Effector CD8-positive, alpha-beta T cell (primary cell): Measurements from ENCODE around the gene PIM3.
A peak's percentile ranks its signal among the peaks of the same experiment; 100 is the strongest.

Source experiments
- DNase-seq: peaks from one replicate; lab custom pipeline; 2025; lab: John Stamatoyannopoulos, UW

PIM3 gene

GRCh38 chr22:49943405-49943765, 17.2 kb upstream of the PIM3 start:
- no peak for DNase-seq

- no peak for DNase-seq
Observed at GRCh38 chr22:49943771-49944398, 16.7 kb upstream of the PIM3 start.

- DNase-seq, result no peak
Observed at GRCh38 chr22:49944399-49944891, 16.1 kb upstream of the PIM3 start.

- DNase-seq, result peak; percentile 71
Observed at GRCh38 chr22:49945042-49945794, 15.4 kb upstream of the PIM3 start.

- no peak for DNase-seq
Observed at GRCh38 chr22:49946612-49947295, 13.8 kb upstream of the PIM3 start.

GRCh38 chr22:49947296-49947622, 13.3 kb upstream of the PIM3 start:
- DNase-seq, result no peak

- no peak for DNase-seq
Observed at GRCh38 chr22:49948116-49948957, 12.2 kb upstream of the PIM3 start.

- DNase-seq, result no peak
Observed at GRCh38 chr22:49948958-49949913, 11.3 kb upstream of the PIM3 start.

- no peak for DNase-seq
Observed at GRCh38 chr22:49949914-49950292, 10.7 kb upstream of the PIM3 start.

- no peak for DNase-seq
Observed at GRCh38 chr22:49950396-49950994, 10.1 kb upstream of the PIM3 start.

- no peak for DNase-seq
Observed at GRCh38 chr22:49951000-49951677, 9.4 kb upstream of the PIM3 start.

- no peak for DNase-seq
Observed at GRCh38 chr22:49951678-49951985, 8.9 kb upstream of the PIM3 start.

- DNase-seq, result no peak
Observed at GRCh38 chr22:49951986-49952896, 8.3 kb upstream of the PIM3 start.

GRCh38 chr22:49953027-49953679, 7.4 kb upstream of the PIM3 start:
- DNase-seq, result no peak

GRCh38 chr22:49953680-49954344, 6.8 kb upstream of the PIM3 start:
- DNase-seq, result no peak

GRCh38 chr22:49954354-49954753, 6.2 kb upstream of the PIM3 start:
- no peak for DNase-seq

GRCh38 chr22:49954991-49955580, 5.5 kb upstream of the PIM3 start:
- DNase-seq, result no peak
